ENCODE measurements around the gene NDUFA11. TPM values are rescaled to one million over a fixed set of nuclear protein-coding genes. Genes with fewer than 3 reads are reported as not detected.

The NDUFA11 gene
- polyA plus RNA-seq, 1 of the 3 experiments (the other 2 are of a cell fraction): 534 TPM

- peaks cover 63% of the 10 kb centered on the region for H4K20me1 ChIP-seq (ENCODE audit: insufficient read depth)
- H3K4me1 ChIP-seq (ENCODE audit: control insufficient read depth in 1 of 2, insufficient read depth in 2 of 2, low read depth in 1 of 2, low read length in 1 of 2): peaks cover 0 to 19% of the 10 kb centered on the region in 2 experiments; a peak in 1 of 4 replicates
- H3K27ac ChIP-seq (ENCODE audit: low read depth in 2 of 2, low read length in 1 of 2): no peak overlapping the region
- no peaks in the 10 kb centered on the region for H3F3A ChIP-seq (replicated peaks; ENCODE audit: insufficient read depth)
- H3K4me3 ChIP-seq (ENCODE audit: low read depth in 2 of 2, low read length in 1 of 2): no peak overlapping the region
- H2AFZ ChIP-seq (ENCODE audit: low read depth): no peak overlapping the region
- H3K9me2 ChIP-seq: no peaks in the 10 kb centered on the region
- H3K9ac ChIP-seq: no peak overlapping the region
- no peak for DNase-seq
- peaks cover 66% of the 10 kb centered on the region for H3K79me2 ChIP-seq (ENCODE audit: insufficient read depth)
- CTCF ChIA-PET: interaction anchor here (3.9 to 4.5 kb wide), 2 partner anchors 24 to 79 kb away, joined by 19 to 23 read pairs; no protein-coding TSS in a partner anchor
- TF ChIP-seq IRF3 (IDR thresholded peaks at IDR 0.05; ENCODE audit: low read depth, low read length): no peak
- no peak for TF ChIP-seq GATA2 (CRISPR knock-in tag; IDR thresholded peaks at IDR 0.05)
- no peak for TF ChIP-seq EZH2phosphoT487 (IDR thresholded peaks at IDR 0.05; ENCODE audit: borderline replicate concordance, low read depth)
- TF ChIP-seq MXI1 (IDR thresholded peaks at IDR 0.05; ENCODE audit: low read depth, low read length): no peak
- TF ChIP-seq TCF12 (IDR thresholded peaks at IDR 0.05): no peak
- TF ChIP-seq TEAD4 (IDR thresholded peaks at IDR 0.05; ENCODE audit: borderline replicate concordance, insufficient read depth): no peak
- TF ChIP-seq GABPA (IDR thresholded peaks at IDR 0.05; ENCODE audit: low read depth): no peak
- no peak for TF ChIP-seq YY1 (IDR thresholded peaks at IDR 0.05; ENCODE audit: low read depth)
- TF ChIP-seq SIN3A (IDR thresholded peaks at IDR 0.05; ENCODE audit: borderline replicate concordance, low read depth, low read length): no peak
- TF ChIP-seq NFIC (IDR thresholded peaks at IDR 0.05; ENCODE audit: borderline replicate concordance): no peak
- WGBS (ENCODE audit: low lambda C conversion rate): 90% methylated on average over 8 of the region's 10 CpGs
- H3K27me3 ChIP-seq (ENCODE audit: insufficient read depth): no peaks in the 10 kb centered on the region
- H3K36me3 ChIP-seq (replicated peaks in 1 of 2; ENCODE audit: control insufficient read depth in 1 of 2, insufficient read depth in 2 of 2, low read length in 1 of 2): peaks cover 10 to 33% of the 10 kb centered on the region in 2 experiments
- no peak overlapping the region for H3K4me2 ChIP-seq
- H3K9me3 ChIP-seq: no peaks in the 10 kb centered on the region
- POLR2A ChIA-PET: no interaction called here
Measured at GRCh38 chr19:5943623-5944022, 40.0 kb upstream of the NDUFA11 start.

GRCh38 chr19:5943045-5943444, 39.5 kb upstream of the NDUFA11 start:
- whole genome bisulfite sequencing (ENCODE audit: low lambda C conversion rate): 95% methylated on average over 10 of the region's 10 CpGs
- Histone ChIP-seq H3K27ac (ENCODE audit: low read depth in 2 of 2, low read length in 1 of 2) (no peak overlapping the region), H2AFZ (ENCODE audit: low read depth) (no peak overlapping the region), H3K9ac (no peak overlapping the region), H3K9me3 (no peaks in the 10 kb centered on the region), H3F3A (replicated peaks; ENCODE audit: insufficient read depth) (no peaks in the 10 kb centered on the region), H4K20me1 (ENCODE audit: insufficient read depth) (peaks cover 62% of the 10 kb centered on the region), H3K79me2 (ENCODE audit: insufficient read depth) (peaks cover 62% of the 10 kb centered on the region), H3K4me2 (no peak overlapping the region), H3K27me3 (ENCODE audit: insufficient read depth) (no peaks in the 10 kb centered on the region), H3K4me3 (ENCODE audit: low read depth in 2 of 2, low read length in 1 of 2) (no peak overlapping the region), H3K9me2 (no peaks in the 10 kb centered on the region), H3K36me3 (replicated peaks in 1 of 2; ENCODE audit: control insufficient read depth in 1 of 2, insufficient read depth in 2 of 2, low read length in 1 of 2) (peaks cover 14 to 32% of the 10 kb centered on the region in 2 experiments), H3K4me1 (ENCODE audit: control insufficient read depth in 1 of 2, insufficient read depth in 2 of 2, low read depth in 1 of 2, low read length in 1 of 2) (peaks cover 0 to 20% of the 10 kb centered on the region in 2 experiments; a peak in 2 of 4 replicates)
- no peak for DNase-seq
- ChIA-PET CTCF (interaction anchor here (1.0 to 4.5 kb wide), 3 partner anchors 25 to 79 kb away, joined by 3 to 23 read pairs (median 19); no protein-coding TSS in a partner anchor), POLR2A (no interaction called here)
- TF ChIP-seq MEF2A (IDR thresholded peaks at IDR 0.05; ENCODE audit: borderline replicate concordance, low read depth) (no peak), NFIC (IDR thresholded peaks at IDR 0.05; ENCODE audit: borderline replicate concordance) (no peak), FOSL2 (IDR thresholded peaks at IDR 0.05; ENCODE audit: borderline replicate concordance, low read depth) (no peak), CTCF (IDR thresholded peaks at IDR 0.05) (no peak)
